Endothelial cell of umbilical vein (primary cell): Measurements from ENCODE around the gene ALG1L2.
"Not testable (repeated sequence)": the region's sequence is repeated elsewhere in the genome, so short reads cannot be mapped to it uniquely, and the experiment has no call there.

Source experiments
- EZH2 ChIP-seq: IDR thresholded peaks from 2 replicates; pipeline ENCODE4 v1.6.1; 2012; ENCODE audit warnings: borderline replicate concordance, low read depth, mild to moderate bottlenecking, moderate library complexity, low read length, inconsistent platforms; ENCODE audit not compliant: severe bottlenecking
- JUN ChIP-seq: IDR thresholded peaks from 2 replicates; pipeline ENCODE4 v1.6.1; 2011; ENCODE audit warnings: borderline replicate concordance, low read depth; ENCODE audit not compliant: insufficient read length, insufficient read depth
- POLR2A ChIP-seq: IDR thresholded peaks from 2 replicates; pipeline ENCODE4 v1.6.1; 2012; ENCODE audit warnings: low read depth, mild to moderate bottlenecking, control low read depth, low read length
- TF ChIP-seq, protein P1 (sequence below), 2 donors: IDR thresholded peaks; 1 replicate in 1 of 2; 2 replicates in 1 of 2; pipeline ENCODE4 v1.5.1; 2011; ENCODE audit warnings: low read length in 2 of 2, mild to moderate bottlenecking in 2 of 2, moderate library complexity in 2 of 2, control low read depth in 1 of 2, inconsistent platforms in 1 of 2, low read depth in 1 of 2; ENCODE audit not compliant: insufficient read depth in 1 of 2; ENCODE audit errors: extremely low read depth in 1 of 2

DNA sequence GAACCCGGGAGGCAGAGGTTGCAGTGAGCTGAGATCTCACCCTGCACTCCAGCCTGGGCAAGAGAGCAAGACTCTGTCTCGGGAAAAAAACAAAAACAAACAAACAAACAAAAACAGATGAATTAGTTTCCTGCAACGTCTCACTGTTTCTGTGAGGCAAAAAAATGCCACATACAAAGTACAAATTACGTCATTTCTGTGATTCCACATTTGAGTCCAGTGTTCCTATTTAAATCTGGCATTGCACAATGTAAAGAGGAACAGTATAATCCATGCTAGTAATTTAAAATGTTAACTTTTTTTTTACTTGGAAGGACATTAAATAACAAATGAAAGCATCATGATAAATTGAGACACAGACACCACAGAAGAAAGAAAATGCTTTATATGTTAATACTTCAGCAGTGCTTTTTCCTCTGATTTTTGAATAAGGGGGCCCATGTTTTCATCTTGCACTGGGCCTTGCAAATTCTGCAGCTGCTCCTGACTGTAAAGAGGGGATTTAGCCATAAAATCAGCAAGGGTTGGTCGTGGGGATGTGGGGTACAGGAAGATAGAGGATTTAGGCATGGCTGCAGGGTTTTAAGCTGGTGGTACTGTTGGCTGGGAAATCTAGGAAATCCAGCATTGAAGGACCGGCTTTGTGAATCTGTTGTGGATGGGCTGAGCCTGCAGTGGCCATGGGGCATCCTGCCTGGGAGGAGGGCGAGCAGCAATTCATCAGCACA is 1.9 kb downstream of the ALG1L2 start:
- TF ChIP-seq, protein P1, sequence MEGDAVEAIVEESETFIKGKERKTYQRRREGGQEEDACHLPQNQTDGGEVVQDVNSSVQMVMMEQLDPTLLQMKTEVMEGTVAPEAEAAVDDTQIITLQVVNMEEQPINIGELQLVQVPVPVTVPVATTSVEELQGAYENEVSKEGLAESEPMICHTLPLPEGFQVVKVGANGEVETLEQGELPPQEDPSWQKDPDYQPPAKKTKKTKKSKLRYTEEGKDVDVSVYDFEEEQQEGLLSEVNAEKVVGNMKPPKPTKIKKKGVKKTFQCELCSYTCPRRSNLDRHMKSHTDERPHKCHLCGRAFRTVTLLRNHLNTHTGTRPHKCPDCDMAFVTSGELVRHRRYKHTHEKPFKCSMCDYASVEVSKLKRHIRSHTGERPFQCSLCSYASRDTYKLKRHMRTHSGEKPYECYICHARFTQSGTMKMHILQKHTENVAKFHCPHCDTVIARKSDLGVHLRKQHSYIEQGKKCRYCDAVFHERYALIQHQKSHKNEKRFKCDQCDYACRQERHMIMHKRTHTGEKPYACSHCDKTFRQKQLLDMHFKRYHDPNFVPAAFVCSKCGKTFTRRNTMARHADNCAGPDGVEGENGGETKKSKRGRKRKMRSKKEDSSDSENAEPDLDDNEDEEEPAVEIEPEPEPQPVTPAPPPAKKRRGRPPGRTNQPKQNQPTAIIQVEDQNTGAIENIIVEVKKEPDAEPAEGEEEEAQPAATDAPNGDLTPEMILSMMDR (IDR thresholded peaks at IDR 0.05; ENCODE audit: extremely low read depth in 1 of 2, insufficient read depth in 1 of 2, low read depth in 1 of 2, low read length in 2 of 2) = not testable (repeated sequence)
- not testable (repeated sequence) for TF ChIP-seq POLR2A, EZH2, JUN
